MCF 10A (cell line): ENCODE measurements around the gene NRG3. TPM values are rescaled to one million over a fixed set of nuclear protein-coding genes. Genes with fewer than 3 reads are reported as not detected.
A peak's percentile ranks its signal among the peaks of the same experiment; 100 is the strongest.
"Not testable (repeated sequence)": the region's sequence is repeated elsewhere in the genome, so short reads cannot be mapped to it uniquely, and the experiment has no call there.

Experiments used
- BruUV-seq: library from RNA; stranded (reverse); fragments of 400-500 nt; replicated peaks from 2 replicates; lab custom pipeline; 2021; lab: Mats Ljungman, UMichigan
- CTCF ChIA-PET: fragments of 300-600 bp; sonication (Branson Sonifier 250); formaldehyde crosslinking; extraction: SDS; loops from one replicate; lab custom pipeline; 2021; ENCODE audit warnings: antibody characterized with exemption, inconsistent platforms; lab: Yijun Ruan, JAX
- POLR2A ChIA-PET: fragments of 300-600, 350-650 bp; sonication (Branson Sonifier 250); formaldehyde crosslinking; extraction: SDS; loops from one replicate; lab custom pipeline; 2020; ENCODE audit warnings: antibody characterized with exemption, inconsistent platforms; lab: Yijun Ruan, JAX
- DNase-seq: peaks from one replicate; pipeline ENCODE4 v3.0.0-alpha.2; 2018; ENCODE audit not compliant: unreplicated experiment
- H3K27ac Mint-ChIP-seq: one replicate; pipeline ENCODE4 v1.8.0; 2022; ENCODE audit warnings: mild to moderate bottlenecking, low read depth, mixed read lengths; ENCODE audit not compliant: unreplicated experiment
- H3K27me3 Mint-ChIP-seq: one replicate; pipeline ENCODE4 v1.8.0; 2022; ENCODE audit warnings: mixed read lengths; ENCODE audit not compliant: insufficient read depth, unreplicated experiment
- H3K36me3 Mint-ChIP-seq: one replicate; pipeline ENCODE4 v1.8.0; 2022; ENCODE audit warnings: mild to moderate bottlenecking, moderate library complexity, mixed read lengths; ENCODE audit not compliant: insufficient read depth, unreplicated experiment
- H3K4me1 Mint-ChIP-seq: one replicate; pipeline ENCODE4 v1.8.0; 2022; ENCODE audit warnings: mixed read lengths; ENCODE audit not compliant: insufficient read depth, unreplicated experiment
- H3K4me3 Mint-ChIP-seq: one replicate; pipeline ENCODE4 v1.8.0; 2022; ENCODE audit warnings: mild to moderate bottlenecking, moderate library complexity, mixed read lengths; ENCODE audit not compliant: unreplicated experiment
- H3K9me3 Mint-ChIP-seq: one replicate; pipeline ENCODE4 v1.8.0; 2022; ENCODE audit warnings: mixed read lengths; ENCODE audit not compliant: unreplicated experiment
- intact Hi-C: fragments of 100-400 bp; cut with micrococcal nuclease; formaldehyde crosslinking; loops from 2 replicates; pipeline ENCODE4 v1.14.1; 2022
- total RNA-seq: library from RNA; stranded (reverse); gene quantifications from 2 replicates; pipeline ENCODE4 v1.2.3, GENCODE V29; 2022
- TF ChIP-seq, protein P1 (sequence below): fragments of 200-600 bp; IDR thresholded peaks from one replicate; pipeline ENCODE4 v1.8.0; 2022; ENCODE audit warnings: antibody characterized with exemption, mild to moderate bottlenecking; ENCODE audit not compliant: unreplicated experiment

Gene NRG3
- total RNA-seq, 1 experiment from 2014 or later = not detected

DNA sequence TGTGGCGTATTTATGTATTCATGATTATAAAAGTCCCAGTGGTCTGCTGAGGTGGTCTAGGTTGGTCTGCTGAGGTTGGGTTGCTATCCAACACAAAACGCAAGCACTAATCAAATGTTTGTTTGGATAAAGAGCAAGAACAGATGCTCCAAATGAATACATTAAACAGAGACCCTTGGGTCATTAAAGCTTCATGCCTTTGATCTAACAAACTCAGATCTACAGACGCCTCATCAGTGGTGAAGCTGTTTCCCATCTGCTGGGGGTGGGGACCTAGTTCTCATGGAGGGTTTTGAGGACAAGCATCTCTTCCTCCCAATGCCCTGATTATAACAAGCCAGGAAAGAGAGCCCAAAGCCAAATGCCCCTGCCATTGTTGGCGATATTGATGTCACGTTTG, 786.7 kb downstream of the NRG3 start:
- BruUV-seq = no TSS peak
- no peaks in the 10 kb centered on the region for H3K27me3 Mint-ChIP-seq
- intact Hi-C loops = no loop called here
- ChIA-PET CTCF (no interaction called here), POLR2A (no interaction called here)
- TF ChIP-seq, protein P1, sequence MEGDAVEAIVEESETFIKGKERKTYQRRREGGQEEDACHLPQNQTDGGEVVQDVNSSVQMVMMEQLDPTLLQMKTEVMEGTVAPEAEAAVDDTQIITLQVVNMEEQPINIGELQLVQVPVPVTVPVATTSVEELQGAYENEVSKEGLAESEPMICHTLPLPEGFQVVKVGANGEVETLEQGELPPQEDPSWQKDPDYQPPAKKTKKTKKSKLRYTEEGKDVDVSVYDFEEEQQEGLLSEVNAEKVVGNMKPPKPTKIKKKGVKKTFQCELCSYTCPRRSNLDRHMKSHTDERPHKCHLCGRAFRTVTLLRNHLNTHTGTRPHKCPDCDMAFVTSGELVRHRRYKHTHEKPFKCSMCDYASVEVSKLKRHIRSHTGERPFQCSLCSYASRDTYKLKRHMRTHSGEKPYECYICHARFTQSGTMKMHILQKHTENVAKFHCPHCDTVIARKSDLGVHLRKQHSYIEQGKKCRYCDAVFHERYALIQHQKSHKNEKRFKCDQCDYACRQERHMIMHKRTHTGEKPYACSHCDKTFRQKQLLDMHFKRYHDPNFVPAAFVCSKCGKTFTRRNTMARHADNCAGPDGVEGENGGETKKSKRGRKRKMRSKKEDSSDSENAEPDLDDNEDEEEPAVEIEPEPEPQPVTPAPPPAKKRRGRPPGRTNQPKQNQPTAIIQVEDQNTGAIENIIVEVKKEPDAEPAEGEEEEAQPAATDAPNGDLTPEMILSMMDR = no peak
- H3K4me3 Mint-ChIP-seq = no peak overlapping the region
- H3K4me1 Mint-ChIP-seq = no peaks in the 10 kb centered on the region
- no peak overlapping the region for H3K27ac Mint-ChIP-seq
- no peaks in the 10 kb centered on the region for H3K9me3 Mint-ChIP-seq
- H3K36me3 Mint-ChIP-seq = no peaks in the 10 kb centered on the region
- DNase-seq = no peak

DNA sequence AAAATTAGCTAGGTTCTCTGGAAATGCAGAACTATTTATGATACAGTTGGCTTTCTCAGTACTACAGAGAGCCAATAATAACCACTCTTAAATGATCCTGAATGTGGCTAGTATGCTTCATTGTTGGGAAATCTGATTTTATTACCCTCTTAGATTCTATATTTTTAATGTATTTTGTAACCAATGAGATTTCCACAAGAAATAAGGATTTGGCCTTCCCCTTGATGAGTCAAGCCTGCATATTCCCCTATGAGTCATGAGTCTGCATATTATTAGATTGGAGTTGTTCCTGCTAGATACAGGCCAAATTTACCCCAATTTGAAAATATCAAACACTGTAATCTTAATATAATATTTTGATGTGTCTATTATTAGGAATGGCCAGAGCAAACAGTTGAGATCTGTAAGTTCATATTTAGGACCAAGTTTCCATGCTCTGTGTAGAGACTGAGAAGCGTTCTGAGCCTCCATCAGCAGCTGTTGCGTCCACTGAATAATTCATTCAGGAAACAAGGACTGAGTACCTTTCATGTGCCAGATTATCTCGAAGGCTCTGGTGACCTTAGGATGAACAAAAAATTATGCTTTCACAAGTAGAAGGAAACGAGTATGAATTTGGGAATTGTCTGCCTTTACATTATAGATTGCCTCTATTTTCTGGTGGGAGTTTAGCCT, 793.4 kb downstream of the NRG3 start:
- TF ChIP-seq, protein P1 = no peak
- DNase-seq = peak; percentile 66
- Mint-ChIP-seq H3K27me3 (no peaks in the 10 kb centered on the region), H3K36me3 (no peaks in the 10 kb centered on the region), H3K4me3 (no peak overlapping the region), H3K27ac (no peak overlapping the region), H3K4me1 (peaks cover 3% of the 10 kb centered on the region), H3K9me3 (no peaks in the 10 kb centered on the region)
- BruUV-seq = no TSS peak
- CTCF ChIA-PET = interaction anchor here (0.6 kb wide), 1 partner anchor 127 kb away, joined by 3 read pairs; no protein-coding TSS in a partner anchor
- intact Hi-C loops = no loop called here
- POLR2A ChIA-PET = interaction anchor here (0.7 kb wide), 1 partner anchor 278 kb away, joined by 3 read pairs; no protein-coding TSS in a partner anchor

DNA sequence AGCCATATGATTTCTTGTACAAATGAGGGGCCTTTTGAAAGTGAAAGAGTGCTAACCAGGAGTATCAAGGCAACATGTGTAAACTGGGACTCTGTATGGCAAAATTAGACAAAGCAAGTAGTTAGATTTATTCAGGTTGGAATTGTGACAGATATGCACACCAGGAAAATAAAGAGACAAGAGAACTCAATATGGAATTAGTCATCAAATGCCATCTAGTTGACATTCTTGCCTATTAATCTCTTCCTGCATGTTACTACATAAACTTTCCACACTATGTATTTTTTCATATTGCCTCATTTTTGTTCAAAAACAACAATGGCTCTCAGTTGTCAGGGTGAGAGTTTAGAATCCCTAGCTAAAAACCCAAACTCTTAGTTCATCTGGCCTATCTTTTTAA, 799.0 kb downstream of the NRG3 start:
- peaks cover 15% of the 10 kb centered on the region for H3K4me1 Mint-ChIP-seq
- H3K9me3 Mint-ChIP-seq = no peaks in the 10 kb centered on the region
- ChIA-PET CTCF (interaction anchor here (0.6 kb wide), 1 partner anchor 777 kb away, joined by 3 read pairs; no protein-coding TSS in a partner anchor), POLR2A (no interaction called here)
- intact Hi-C loops = no loop called here
- H3K27me3 Mint-ChIP-seq = no peaks in the 10 kb centered on the region
- TF ChIP-seq, protein P1 = no peak
- DNase-seq = peak; percentile 35
- no peak overlapping the region for H3K4me3 Mint-ChIP-seq
- no TSS peak for BruUV-seq
- peaks cover 6% of the 10 kb centered on the region for H3K36me3 Mint-ChIP-seq
- H3K27ac Mint-ChIP-seq = peak overlapping the region; percentile 79

DNA sequence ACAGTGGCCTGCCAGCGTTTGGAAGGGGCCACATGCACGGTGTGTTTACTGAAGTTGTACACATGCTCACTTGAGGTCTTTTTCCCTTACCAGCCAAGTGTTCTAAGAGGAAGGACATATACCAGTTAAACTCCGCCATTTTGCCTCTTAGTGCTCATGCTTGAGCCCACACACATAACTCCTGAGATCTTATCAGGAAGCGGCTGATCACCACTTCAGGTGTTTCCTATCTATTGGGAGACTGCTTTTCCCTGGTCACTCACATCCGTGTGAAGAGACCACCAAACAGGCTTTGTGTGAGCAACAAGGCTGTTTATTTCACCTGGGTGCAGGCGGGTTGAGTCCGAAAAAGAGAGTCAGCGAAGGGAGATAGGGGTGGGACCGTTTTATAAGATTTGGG, 802.9 kb downstream of the NRG3 start:
- H3K4me1 Mint-ChIP-seq = peaks cover 15% of the 10 kb centered on the region
- H3K4me3 Mint-ChIP-seq, H3K27me3 Mint-ChIP-seq, H3K36me3 Mint-ChIP-seq, H3K9me3 Mint-ChIP-seq, DNase-seq, H3K27ac Mint-ChIP-seq, BruUV-seq, POLR2A ChIA-PET, intact Hi-C loops: not testable (repeated sequence)
- CTCF ChIA-PET = interaction anchor here (0.6 kb wide), 1 partner anchor 53 kb away, joined by 3 read pairs; no protein-coding TSS in a partner anchor

DNA sequence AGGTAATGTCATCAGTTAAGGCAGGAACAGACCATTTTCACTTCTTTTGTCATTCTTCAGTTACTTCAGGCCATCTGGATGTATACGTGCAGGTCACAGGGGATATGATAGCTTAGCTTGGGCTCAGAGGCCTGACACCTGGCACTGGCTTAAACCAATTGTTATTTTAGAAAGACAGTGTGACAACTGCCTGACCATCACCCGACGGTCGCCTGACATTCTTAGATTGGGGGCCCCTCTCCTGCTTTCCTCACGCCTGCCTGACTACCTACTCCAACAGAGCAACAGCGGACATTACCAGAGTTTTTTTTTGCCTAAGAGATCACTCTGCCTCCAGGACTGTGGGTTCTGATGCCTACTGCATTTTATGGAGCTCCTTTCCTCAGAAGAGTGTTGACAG, 803.5 kb downstream of the NRG3 start:
- H3K36me3 Mint-ChIP-seq, intact Hi-C loops, POLR2A ChIA-PET, H3K27me3 Mint-ChIP-seq, H3K27ac Mint-ChIP-seq, DNase-seq, H3K4me3 Mint-ChIP-seq, BruUV-seq, H3K9me3 Mint-ChIP-seq: not testable (repeated sequence)
- CTCF ChIA-PET = interaction anchor here (0.6 kb wide), 1 partner anchor 52 kb away, joined by 3 read pairs; no protein-coding TSS in a partner anchor
- H3K4me1 Mint-ChIP-seq = peaks cover 11% of the 10 kb centered on the region
